ENCODE measurements around the gene TUBB3.
A peak's percentile ranks its signal among the peaks of the same experiment; 100 is the strongest.
"Not testable (repeated sequence)": the region's sequence is repeated elsewhere in the genome, so short reads cannot be mapped to it uniquely, and the experiment has no call there.

TUBB3 gene

DNA sequence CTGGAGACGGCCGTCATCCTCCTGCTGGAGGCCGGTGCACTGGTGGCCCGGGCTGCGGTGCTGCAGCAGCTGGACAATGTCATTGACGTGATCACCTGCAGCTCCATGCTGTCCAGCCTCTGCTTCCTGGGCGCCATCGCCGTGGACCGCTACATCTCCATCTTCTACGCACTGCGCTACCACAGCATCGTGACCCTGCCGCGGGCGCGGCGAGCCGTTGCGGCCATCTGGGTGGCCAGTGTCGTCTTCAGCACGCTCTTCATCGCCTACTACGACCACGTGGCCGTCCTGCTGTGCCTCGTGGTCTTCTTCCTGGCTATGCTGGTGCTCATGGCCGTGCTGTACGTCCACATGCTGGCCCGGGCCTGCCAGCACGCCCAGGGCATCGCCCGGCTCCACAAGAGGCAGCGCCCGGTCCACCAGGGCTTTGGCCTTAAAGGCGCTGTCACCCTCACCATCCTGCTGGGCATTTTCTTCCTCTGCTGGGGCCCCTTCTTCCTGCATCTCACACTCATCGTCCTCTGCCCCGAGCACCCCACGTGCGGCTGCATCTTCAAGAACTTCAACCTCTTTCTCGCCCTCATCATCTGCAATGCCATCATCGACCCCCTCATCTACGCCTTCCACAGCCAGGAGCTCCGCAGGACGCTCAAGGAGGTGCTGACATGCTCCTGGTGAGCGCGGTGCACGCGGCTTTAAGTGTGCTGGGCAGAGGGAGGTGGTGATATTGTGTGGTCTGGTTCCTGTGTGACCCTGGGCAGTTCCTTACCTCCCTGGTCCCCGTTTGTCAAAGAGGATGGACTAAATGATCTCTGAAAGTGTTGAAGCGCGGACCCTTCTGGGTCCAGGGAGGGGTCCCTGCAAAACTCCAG is 3.4 kb upstream of the TUBB3 start:
- DNase-seq: no peak

- DNase-seq: no peak
Measured at GRCh38 chr16:89920723-89921122, 2.4 kb upstream of the TUBB3 start.

GRCh38 chr16:89921131-89921701 is 1.9 kb upstream of the TUBB3 start:
- no peak for DNase-seq

- DNase-seq: no peak
Measured at GRCh38 chr16:89921702-89922476, 1.3 kb upstream of the TUBB3 start.

DNA sequence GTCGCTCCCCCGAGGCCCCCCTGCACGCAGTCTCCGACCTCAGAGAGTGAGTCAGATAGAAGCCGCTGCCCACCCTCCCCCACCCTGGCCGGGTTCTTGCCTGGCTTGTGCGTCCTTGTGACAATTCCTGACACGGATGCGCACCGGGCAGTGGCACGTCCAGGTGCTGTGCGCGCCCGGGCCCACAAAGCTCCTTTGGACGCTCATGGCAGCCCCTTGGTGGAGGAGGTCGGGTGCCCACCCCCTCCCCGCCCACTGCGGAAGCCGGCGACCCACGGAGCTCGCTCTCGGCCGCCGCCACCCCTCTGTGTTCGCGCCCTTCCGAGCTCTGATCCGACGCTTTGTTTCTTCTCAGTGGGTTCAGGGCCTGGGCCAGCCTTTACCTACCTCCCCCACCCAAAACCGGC is 662 bp upstream of the TUBB3 start:
- DNase-seq: peak; percentile 73

DNA sequence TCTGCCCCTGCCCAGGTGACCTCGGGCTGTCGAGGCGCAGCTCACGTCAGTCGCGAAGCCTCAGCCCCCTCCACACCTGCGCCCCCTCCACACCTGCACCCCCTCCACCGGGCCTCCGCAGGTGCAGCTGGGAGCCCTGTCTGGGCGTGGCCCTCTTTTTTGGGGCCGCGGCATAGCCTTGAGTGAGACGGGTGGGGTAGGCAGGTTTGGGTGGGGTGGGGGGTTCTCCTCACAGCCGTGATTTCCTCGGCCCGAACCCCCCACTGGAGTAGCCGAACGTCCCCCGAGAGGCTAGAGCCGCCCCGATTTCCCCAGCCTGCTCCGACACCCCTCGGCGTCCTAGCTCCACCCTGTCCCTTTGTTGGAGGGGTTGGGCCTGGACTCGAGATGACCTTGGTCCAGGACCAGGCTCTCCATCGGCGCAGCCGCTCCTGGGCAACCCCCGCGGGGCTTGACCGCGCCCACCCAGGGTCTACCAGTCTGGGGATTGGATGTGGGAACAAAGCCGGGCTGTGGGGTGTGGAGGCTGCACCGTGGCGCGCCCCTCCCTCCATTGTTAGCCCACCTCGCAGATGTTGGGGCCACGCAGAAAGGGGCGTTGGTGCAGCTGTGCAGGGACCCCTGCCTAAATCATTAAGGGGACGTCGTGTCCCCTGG is 626 bp downstream of the TUBB3 start:
- DNase-seq: no peak

GRCh38 chr16:89924297-89924924 is 1.3 kb downstream of the TUBB3 start:
- DNase-seq: peak; percentile 74

DNA sequence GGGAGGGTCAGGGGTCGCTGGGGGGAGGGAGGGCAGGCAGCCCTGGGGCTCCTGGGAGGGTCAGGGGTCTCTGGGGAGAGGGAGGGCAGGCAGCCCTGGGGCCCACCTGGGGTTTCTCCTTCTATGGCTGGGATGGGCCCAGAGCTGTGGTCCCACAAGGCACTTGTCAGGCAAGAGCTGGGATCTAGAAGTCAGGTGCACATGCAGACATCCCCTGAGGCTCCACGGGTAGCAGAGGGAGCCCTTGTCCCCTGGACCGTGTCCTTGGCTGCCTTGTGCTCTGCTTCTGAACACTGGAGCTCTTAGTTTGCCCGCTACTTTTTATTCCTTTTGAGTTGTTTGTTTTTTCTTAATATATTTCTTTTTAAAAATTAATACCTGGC is 1.8 kb downstream of the TUBB3 start:
- DNase-seq: no peak

DNA sequence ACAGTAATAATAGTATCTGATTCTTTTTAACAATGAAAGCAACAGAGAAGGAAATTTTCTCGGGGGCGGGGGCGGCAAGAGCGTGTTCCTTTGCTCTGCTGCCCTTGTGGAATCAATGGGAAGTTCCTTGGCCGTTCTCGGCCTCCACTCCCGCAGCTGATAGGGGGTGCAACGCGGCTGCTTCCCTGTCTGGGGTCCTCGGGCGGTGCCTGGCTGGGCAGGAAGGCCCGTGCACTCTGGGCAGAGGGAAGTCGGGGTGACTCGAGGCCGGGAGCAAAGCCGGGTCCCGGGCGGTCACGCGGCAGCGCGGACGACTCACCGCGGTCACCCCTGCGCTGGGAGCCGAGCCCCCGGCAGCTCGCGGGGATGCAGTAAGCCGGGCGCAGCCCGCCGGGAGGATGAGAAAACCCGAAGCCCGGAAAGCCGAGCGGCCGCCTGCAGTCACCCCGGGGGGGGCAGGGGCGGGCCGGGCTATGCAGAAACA is 2.5 kb downstream of the TUBB3 start:
- no peak for DNase-seq

GRCh38 chr16:89931305-89931896 is 8.3 kb downstream of the TUBB3 start:
- DNase-seq: no peak

- no peak for DNase-seq
Measured at GRCh38 chr16:89931964-89932363, 8.8 kb downstream of the TUBB3 start.

GRCh38 chr16:89934019-89934418 is 10.9 kb downstream of the TUBB3 start:
- DNase-seq: not testable (repeated sequence)

DNA sequence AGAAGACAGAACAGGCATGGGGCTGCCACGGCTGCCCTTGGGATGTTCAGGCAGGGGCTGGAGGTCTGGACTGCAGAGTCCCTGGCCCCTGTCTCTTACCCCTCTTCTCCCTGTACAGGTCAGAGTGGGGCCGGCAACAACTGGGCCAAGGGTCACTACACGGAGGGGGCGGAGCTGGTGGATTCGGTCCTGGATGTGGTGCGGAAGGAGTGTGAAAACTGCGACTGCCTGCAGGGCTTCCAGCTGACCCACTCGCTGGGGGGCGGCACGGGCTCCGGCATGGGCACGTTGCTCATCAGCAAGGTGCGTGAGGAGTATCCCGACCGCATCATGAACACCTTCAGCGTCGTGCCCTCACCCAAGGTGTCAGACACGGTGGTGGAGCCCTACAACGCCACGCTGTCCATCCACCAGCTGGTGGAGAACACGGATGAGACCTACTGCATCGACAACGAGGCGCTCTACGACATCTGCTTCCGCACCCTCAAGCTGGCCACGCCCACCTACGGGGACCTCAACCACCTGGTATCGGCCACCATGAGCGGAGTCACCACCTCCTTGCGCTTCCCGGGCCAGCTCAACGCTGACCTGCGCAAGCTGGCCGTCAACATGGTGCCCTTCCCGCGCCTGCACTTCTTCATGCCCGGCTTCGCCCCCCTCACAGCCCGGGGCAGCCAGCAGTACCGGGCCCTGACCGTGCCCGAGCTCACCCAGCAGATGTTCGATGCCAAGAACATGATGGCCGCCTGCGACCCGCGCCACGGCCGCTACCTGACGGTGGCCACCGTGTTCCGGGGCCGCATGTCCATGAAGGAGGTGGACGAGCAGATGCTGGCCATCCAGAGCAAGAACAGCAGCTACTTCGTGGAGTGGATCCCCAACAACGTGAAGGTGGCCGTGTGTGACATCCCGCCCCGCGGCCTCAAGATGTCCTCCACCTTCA is 11.7 kb downstream of the TUBB3 start:
- no peak for DNase-seq

DNA sequence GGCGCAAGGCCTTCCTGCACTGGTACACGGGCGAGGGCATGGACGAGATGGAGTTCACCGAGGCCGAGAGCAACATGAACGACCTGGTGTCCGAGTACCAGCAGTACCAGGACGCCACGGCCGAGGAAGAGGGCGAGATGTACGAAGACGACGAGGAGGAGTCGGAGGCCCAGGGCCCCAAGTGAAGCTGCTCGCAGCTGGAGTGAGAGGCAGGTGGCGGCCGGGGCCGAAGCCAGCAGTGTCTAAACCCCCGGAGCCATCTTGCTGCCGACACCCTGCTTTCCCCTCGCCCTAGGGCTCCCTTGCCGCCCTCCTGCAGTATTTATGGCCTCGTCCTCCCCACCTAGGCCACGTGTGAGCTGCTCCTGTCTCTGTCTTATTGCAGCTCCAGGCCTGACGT is 12.5 kb downstream of the TUBB3 start:
- not testable (repeated sequence) for DNase-seq

DNA sequence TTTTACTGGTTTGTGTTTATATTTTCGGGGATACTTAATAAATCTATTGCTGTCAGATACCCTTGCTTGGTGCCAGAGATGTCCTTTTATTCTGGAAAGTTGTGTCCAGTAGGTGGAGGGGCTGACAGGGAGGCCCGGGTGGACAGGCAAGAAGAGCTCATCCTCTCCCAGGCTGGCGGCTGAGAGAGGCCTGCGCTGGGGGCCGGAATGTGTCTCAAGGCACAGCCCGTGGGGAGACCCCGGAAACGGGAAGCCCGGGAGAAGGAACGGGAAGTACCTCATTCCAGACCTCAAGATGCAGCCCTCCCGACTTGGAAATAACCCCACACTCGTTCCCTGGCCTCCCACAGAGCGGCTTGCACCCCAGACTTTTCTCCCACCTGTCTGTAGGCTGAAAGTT is 12.9 kb downstream of the TUBB3 start:
- DNase-seq: no peak

- DNase-seq: no peak
Measured at GRCh38 chr16:89936508-89936907, 13.4 kb downstream of the TUBB3 start.

GRCh38 chr16:89936981-89937380 is 13.8 kb downstream of the TUBB3 start:
- no peak for DNase-seq

- DNase-seq: no peak
Measured at GRCh38 chr16:89938175-89938885, 15.2 kb downstream of the TUBB3 start.

GRCh38 chr16:89944773-89945172 is 21.6 kb downstream of the TUBB3 start:
- no peak for DNase-seq

DNA sequence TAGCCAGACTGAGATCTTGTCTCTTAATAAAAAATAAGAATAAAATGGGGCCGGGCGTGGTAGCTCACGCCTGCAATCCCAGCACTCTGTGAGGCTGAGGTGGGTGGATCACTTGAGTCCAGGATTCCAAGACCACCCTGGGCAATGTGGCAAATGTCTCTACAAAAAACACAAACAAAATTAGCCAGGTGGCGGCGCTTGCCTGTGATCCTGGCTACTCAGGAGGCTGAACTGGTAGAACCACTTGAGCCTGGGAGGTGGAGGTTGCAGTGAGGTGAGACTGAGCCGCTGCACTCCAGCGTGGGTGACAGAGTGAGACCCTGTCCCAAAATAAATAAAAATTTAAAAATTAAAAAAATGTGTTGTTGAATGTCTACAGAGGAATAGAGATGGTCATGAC is 22.5 kb downstream of the TUBB3 start:
- no peak for DNase-seq
